Neural progenitor cell (in vitro differentiated cells): ENCODE data around the gene PLEKHG4B.

Source experiments
- CTCF ChIP-seq: fragments of 200-600 bp; sonication (generic); IDR thresholded peaks from 2 replicates; pipeline ENCODE4 v1.5.1; 2017; ENCODE audit warnings: antibody characterized with exemption, mild to moderate bottlenecking
- EZH2 ChIP-seq: fragments of 200-600 bp; sonication (generic); IDR thresholded peaks from 2 replicates; pipeline ENCODE4 v1.6.1; 2017; ENCODE audit warnings: antibody characterized with exemption, mild to moderate bottlenecking, moderate library complexity

- no peak for TF ChIP-seq CTCF
- no peak for TF ChIP-seq EZH2
Measured at GRCh38 chr5:197892-198489, 106.0 kb downstream of the PLEKHG4B start.
